ENCODE measurements around the gene GCH1.
"Not testable (repeated sequence)": the region's sequence is repeated elsewhere in the genome, so short reads cannot be mapped to it uniquely, and the experiment has no call there.

GCH1 gene

GRCh38 chr14:54801482-54801881 is 101.1 kb downstream of the GCH1 start:
- DNase-seq (ENCODE audit: low read depth in 2 of 2) = not testable (repeated sequence)

GRCh38 chr14:54798465-54799124 is 104.0 kb downstream of the GCH1 start:
- no peak for DNase-seq (ENCODE audit: low read depth in 2 of 2)

- DNase-seq (ENCODE audit: low read depth in 2 of 2) = no peak
Observed at GRCh38 chr14:54797986-54798385, 104.6 kb downstream of the GCH1 start.

- no peak for DNase-seq (ENCODE audit: low read depth in 2 of 2)
Observed at GRCh38 chr14:54797556-54797955, 105.1 kb downstream of the GCH1 start.

GRCh38 chr14:54796961-54797360 is 105.7 kb downstream of the GCH1 start:
- no peak for DNase-seq (ENCODE audit: low read depth in 2 of 2)

- no peak for DNase-seq (ENCODE audit: low read depth in 2 of 2)
Observed at GRCh38 chr14:54794796-54795195, 107.8 kb downstream of the GCH1 start.

GRCh38 chr14:54794159-54794558 is 108.5 kb downstream of the GCH1 start:
- no peak for DNase-seq (ENCODE audit: low read depth in 2 of 2)

GRCh38 chr14:54792288-54792687 is 110.3 kb downstream of the GCH1 start:
- no peak for DNase-seq (ENCODE audit: low read depth in 2 of 2)
